Measurements from ENCODE around the gene CEP290.
"Not testable (repeated sequence)": the region's sequence is repeated elsewhere in the genome, so short reads cannot be mapped to it uniquely, and the experiment has no call there.

The CEP290 gene

DNA sequence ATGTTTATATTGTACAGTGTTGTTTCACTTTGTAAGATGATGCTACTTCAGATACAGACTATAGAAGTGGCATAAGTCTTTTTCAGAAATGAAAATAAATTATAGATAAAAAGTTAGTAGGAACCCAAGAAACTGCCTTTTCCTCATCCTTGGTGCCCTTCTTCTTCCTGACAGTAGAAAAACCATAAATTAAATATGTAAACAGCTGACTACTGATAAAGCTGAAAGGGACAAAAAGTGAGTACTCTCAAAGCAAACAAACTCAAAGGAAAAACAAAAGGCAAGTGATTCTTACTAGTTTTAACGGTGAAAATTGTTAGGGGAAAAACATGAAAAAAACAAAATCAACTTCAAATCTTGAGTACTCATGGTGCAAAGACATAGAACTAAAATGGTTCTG lies 104.1 kb downstream of the CEP290 start:
- DNase-seq = no peak

DNA sequence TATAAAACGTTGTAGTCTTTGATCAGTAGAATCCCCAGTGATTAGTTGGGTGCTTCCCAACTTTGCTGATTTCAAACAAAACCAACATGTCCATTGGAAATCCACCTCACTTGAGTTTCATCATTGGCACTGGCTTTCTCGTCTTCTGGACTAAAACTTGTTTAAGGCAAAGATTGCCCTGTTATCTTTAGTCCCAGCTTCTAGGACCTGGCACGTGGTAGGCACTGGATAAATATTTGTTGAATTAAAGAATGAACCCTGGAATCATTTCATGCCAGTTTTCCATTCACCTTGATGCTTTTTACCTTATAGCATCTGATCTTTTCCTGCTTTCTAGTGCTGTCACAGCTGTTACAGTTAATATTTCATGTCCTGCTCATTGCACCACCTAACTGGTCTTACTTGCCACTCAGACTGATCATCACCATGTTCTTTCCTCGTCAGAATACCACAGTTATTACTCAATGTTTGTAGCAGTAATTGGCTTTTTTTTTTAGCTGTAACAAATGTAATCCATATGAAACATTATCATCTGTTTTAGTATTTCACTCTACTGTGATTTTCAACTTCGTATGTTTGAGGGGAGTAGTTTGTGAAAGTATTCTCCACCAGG lies 105.4 kb downstream of the CEP290 start:
- no peak for DNase-seq

DNA sequence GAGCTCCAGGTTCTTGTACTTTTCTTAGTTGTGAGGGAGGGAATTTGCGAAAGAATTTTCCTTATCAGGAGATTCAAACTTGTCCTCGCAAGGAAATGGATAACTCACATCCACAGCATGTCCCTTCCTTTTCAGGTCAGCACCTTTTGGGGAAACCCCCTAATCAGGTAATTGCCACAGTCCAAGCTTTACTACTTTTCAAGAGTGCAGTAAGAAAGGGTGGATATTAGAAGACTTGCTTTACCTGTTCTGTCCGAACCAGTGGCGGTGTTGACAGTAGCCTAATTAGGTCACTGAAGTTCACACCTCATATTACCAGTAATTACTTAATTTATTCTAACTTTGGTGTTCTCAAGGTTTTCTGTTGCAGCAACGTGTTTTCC lies 106.0 kb downstream of the CEP290 start:
- DNase-seq = no peak

DNA sequence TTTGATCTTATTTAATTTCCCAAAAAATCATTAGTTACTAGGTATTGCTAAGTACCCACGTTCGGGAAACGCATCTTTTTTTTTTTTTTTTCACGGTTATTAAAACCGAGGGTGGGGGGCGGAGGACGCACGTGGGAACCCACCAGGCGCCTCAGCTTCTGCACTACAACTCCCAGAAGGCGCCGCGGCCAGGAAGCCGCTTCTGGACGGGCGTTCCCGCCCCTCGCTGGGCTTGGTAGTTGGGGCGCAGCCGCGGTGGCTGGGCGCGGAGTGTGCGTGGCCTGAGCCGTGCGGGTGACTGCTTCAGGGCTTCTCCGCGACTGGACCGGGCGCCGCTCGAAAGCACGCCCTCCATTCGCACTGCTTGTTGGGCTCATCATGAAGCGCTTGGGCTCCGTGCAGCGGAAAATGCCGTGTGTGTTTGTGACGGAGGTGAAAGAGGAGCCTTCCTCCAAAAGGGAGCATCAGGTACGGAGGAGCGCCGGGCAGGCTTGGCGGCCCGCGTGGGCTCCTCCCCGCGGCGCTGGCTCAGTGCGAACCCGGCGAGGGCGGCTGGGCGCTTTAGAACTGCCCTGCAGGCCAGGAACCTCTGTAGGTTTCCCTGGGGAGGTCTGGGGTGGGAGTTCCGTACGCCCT lies 106.5 kb downstream of the CEP290 start:
- DNase-seq = peak; percentile 90

DNA sequence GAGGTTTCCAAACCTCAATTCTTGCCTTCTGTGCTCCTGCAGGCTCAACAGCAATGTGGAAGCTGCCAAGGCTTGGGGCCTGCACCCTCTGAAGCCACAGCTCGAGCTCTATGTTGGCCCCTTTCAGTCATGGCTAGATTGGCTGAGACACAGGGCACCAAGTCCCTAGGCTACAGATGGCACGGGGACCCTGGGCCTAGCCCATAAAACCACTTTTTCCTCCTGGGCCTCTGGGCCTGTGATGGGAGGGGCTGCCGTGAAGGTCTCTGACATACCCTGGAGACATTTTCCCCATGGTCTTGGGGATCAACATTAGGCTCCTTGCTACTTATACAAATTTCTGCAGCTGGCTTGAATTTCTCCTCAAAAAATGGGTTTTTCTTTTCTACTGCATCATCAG lies 110.7 kb downstream of the CEP290 start:
- not testable (repeated sequence) for DNase-seq

DNA sequence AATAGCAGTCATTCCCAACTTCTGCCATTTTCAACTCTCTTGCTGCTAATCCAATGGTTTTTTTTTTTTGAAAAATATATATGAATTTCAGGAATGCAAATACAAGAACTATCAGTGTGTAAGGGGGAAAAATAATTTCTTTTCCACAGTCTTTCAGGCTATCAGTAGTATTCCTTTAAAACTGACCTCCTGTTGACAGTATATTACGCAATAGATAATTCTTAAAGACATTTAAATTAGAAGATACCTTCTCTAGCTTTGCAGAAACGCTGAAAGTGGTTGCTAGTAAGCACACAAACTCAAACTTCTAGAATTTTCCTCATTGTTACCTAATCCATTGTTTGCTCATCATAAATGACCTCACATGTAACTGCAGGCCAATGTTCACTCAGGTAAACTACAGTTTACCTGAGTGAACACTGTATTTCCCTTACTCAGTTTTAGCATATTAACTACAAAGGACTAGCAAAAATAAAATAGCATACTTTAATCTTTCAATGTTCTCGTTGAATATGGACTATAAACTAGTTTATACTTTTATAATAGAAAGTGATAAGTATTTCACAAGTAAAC lies 112.7 kb downstream of the CEP290 start, which contains the start of gene C12orf50:
TSS of gene C12orf50 (minus strand) at position 309 of the 573 bp plus-strand sequence. CDS start 2,439 bp downstream, outside the sequence.
- DNase-seq = no peak

DNA sequence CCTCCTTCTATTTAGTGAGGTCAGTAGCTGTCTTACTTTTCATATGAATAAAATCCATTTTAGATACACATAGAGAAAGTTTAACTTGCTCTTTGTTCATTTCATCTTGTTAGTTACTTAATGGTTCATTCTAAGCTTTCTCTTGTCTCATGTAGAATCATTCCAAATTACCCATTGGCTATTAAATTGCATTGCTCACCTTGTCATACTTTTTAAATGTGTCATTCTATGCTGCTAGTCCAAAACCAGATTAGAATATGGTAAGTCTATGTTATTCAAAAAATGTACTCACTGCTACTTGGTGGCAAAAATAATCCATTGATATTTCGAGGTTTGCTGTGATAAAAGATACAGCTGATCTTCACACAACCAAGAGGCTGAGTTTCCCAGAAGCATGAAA lies 115.7 kb downstream of the CEP290 start:
- no peak for DNase-seq

DNA sequence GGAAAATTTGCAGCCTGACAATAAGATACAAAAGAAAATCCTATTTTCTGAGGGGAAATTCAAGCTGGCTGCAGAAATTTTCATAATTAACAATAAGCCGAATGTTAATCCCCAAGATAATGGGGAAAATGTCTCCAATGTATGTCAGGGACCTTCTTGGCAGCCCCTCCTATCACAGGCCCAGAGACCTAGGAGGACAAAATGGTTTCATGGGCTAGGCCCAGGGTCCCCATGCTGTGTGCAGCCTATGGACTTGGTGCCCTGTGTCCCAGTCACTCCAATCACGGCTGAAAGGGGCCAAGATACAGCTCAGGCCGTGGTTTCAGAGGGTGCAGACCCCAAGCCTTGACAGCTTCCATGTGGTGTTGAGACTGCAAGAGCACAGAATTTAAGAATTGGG lies 123.9 kb downstream of the CEP290 start:
- no peak for DNase-seq

DNA sequence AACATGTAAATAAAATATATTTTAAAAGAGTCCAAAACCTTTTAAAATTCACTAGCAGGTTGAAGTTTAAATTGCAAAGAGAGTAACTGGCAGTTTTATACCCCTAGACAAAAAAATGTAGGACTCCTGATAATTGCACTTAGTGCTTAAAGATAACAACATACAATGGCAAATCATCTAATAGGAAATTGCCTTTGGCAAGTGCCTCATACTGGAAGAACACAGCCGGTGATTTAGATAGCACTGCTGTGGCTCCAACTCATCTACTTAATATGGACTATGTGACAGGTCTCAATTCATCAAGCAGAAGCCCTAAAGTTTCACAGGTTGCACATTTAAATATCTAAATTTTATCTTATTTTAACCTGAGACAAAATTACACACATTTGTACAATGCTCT lies 126.1 kb downstream of the CEP290 start:
- no peak for DNase-seq

DNA sequence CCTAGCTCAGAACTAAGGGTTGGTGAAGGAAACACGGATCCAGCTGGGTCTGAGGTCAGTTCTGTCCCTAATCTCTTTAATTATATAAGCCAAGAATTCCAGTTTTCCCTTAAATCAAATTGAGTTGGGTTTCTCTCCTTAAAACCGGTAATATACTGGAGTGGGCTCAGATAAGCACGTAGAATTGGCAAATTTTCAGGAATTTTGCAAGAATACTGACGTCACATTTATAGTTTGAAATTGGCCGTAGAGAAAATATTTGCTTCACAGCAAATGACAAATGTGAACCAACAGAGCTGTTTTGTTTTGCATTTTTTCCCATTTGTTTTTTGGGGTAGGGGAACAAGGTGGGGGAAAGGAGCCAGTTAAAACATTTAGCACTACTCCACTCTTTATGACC lies 130.1 kb downstream of the CEP290 start:
- no peak for DNase-seq

DNA sequence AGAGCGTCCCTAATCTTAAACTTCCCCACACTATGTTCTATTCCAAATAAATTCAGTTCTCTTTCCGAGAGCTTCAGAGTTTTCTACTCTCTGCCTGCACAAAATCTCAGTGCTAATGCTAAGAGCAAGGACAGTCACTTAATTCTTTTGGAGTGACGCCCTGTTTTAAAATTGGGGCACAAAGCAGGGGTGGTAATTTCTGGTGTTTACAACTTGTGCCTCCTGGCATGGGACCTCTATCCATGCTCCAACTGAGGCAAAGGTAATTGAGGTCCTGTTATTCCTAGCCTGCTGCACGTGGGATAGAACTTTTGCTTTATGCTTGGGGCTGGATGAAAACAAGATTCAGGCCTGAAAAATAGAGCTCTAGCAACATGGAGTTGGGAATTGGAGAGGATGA lies 135.5 kb downstream of the CEP290 start:
- DNase-seq = no peak

DNA sequence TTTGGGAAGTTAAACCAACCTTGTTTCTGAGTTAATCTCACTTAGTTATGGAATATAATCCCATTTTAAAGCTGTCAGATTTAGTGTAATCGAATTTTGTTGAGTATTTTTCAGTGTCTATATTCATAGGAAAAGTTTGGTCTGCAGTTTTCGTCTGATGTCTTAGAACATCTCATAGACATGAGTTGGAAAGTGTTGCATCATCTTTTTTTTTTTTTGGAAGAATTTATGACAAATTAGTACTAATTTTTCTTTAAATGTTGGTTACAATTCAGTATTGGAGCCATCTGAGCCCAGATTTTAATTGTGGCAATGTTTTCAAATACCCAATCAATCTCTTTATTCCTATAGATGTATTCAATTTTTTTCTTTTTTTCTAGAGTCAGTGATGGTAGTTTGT lies 140.6 kb downstream of the CEP290 start:
- no peak for DNase-seq

Data from stimulated activated CD4-positive, alpha-beta T cell treated with anti-CD3 and anti-CD28 coated beads, Interleukin-4, amount 100 ng/mL, for 1 hour (primary cell).